HT-29 (cell line): ENCODE measurements around the gene C1QTNF1. TPM values are rescaled to one million over a fixed set of nuclear protein-coding genes. Genes with fewer than 3 reads are reported as not detected.

ENCODE experiments used
- DNase-seq: peaks from one replicate; pipeline ENCODE4 v3.0.0-alpha.2; 2015; ENCODE audit warnings: low spot score
- total RNA-seq: library from RNA; depleted of rRNA; stranded (reverse); fragments of >200 nt; shearing (Covaris generic); gene quantifications from 2 replicates; pipeline ENCODE4 v1.2.3, GENCODE V29; 2014; rRNA removed

Gene C1QTNF1
- total RNA-seq, 1 experiment from 2014 or later: 7.5 TPM

DNA sequence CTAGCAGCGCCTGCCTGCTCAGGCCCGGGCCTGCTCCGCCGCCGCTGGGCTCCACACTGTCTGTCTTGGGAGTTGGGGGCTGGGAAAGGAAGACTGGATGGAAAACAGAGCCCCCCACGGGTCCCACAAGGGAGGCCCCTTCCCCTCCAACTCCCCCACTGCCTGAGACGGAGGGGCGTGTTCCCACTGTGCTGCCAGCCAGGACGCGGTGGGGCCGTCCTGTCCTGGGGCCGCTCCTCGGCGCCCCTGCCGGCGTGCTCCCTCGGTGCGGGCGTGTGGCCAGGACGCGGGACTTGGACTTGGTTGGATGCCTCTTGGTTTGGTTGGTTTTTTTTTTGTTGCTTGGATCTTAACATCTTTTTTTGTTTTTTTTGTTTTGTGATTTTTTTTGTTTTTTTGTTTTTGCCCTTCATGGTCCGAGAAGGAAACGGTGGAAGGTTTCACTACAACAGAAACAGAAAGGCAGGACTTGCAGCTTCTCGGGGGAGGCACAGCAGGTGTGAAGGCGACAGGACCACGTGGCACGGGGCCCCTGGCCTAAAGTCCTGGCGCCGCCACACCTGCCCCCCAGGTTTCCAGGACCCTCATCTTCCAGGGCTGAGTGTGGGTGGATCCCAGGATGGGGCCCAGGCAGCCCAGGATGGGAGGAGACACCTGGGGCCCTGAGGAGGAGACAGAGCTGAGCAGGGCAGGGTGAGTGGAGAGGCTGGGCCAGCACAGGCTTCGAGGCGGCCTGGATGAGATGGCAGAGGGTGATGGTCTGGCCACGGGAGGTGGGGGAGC is 66.7 kb downstream of the C1QTNF1 start:
- no peak for DNase-seq

DNA sequence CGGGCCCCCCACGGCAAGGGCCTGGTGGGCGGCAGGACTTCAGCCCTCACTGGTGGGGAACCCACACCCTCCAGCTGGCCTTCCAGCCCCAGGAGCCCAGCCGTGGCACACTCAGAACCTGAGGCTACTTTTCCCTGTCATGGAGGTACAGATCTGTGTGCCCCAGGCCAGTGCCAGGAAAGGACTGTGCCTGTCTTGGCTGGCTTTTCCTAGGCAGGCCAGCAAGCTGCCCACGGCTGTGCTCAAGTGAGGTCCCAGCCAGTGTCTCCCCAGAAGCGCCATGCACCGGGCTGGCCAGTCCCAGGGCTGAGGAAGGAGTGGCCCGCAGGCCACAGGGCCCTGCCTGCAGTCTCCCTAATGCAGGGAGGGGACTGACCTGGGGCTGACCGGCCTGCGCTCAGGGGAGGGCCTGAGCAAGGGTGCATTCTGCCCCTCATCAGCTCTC is 67.3 kb downstream of the C1QTNF1 start:
- no peak for DNase-seq

DNA sequence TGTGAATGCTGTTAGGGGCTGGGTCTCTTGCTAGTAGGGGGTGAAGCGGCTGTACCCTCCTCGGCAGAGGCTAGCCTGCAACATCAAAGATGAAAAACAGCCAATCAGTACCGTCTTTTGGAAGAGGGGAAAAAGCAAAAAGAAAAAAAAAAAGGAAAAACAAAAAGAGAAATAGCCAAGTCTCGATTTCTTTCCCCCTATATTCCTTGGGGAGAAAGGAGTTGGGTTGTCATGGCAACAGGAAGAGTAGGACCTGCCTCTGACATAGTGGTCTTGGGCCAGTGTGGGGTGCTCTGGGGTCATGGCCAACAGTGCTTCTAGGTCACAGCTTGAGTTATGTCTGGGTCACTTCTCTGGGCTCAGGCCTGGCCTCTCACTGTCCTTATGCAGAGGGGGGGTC is 68.6 kb downstream of the C1QTNF1 start:
- no peak for DNase-seq

DNA sequence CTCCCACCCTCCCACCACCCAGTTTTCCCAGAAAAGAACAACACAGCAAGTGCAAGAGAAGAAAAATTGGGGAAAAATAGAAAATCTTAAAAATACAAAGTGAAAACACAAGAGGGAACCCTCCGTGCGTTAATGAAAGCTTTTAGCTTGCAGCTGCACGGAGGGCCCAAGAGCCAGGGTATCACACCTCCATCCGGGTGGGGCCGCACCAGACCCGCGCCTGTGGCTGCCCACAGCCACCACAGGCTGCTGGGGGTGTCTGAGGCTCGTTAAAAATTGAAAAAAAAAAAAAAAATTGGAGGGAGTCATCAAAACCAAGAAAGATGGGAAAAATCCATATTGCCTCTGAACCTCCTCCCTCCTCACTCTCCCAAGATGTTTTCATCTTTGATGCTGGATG is 69.3 kb downstream of the C1QTNF1 start:
- DNase-seq: no peak

DNA sequence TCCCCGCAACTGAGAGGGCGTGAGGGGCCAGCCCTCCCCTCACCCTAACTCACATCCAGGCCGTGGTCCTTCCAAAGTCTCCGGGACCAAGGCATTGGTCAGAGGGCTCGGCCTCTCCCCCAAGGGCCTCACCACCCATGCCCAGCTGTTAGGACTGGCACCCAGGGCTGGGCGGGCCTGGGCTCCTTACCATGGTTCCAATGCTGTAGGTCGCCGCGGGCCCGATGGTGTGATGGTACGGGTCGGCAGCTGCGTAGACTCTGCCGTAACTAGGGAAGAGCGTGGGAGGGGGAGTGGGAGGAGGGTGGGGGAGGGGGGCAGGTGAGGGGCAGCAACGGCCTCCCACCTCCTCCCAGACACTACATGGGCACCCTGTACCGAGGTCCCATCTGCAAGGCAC is 70.3 kb downstream of the C1QTNF1 start:
- DNase-seq: no peak

DNA sequence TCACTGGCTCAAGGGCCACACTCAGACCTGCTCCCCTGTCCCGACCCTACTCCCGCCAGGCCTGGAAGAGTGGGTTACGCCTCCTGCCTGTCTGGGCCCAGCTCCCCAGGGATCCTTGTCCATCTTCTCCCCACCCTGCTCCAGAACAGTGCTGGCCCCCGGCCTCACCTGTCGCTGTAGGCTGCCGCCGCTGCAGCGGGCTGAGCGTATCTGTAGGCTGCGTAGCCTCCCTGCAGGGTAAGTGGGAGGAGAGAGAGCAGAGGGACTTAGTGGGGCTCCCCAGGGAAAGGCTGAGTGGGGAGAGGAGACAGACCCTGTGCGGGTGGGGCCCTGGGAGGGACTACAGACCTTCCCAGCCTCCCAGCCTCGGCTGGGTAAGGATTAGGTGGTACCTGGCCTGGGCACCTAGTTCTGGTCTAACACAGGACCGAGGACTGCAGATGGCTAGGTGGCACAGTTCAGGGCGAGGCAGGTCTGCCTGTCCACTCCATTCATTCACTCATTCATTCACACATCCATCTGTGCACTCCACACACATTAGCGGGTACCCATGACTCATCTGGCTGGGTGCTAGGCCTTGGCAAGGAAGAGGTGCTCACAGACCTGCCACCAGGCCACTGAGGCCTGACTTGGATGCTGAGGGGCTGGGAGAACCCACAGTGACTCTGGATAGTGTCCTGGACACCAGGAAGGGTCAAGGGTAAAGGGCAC is 71.5 kb downstream of the C1QTNF1 start:
- no peak for DNase-seq

DNA sequence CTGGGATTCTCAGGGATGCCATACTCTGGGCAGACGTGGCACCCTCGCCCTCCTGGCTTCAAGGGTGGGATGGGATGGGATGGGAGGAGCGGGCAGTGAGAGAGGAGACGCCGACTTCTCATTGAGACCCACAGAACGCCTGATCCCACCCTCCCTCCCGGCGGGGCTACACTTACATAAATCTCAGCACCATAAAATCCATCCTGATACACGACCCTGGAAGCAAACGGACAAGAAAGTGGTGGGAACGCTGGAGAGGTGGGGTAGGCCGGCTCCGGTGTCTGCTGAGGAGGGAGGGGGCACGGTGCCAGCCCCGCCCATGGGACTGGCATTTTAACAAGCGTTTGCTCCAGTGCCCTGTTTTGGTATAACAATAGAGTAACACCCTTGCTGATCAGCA is 72.5 kb downstream of the C1QTNF1 start:
- DNase-seq: no peak

DNA sequence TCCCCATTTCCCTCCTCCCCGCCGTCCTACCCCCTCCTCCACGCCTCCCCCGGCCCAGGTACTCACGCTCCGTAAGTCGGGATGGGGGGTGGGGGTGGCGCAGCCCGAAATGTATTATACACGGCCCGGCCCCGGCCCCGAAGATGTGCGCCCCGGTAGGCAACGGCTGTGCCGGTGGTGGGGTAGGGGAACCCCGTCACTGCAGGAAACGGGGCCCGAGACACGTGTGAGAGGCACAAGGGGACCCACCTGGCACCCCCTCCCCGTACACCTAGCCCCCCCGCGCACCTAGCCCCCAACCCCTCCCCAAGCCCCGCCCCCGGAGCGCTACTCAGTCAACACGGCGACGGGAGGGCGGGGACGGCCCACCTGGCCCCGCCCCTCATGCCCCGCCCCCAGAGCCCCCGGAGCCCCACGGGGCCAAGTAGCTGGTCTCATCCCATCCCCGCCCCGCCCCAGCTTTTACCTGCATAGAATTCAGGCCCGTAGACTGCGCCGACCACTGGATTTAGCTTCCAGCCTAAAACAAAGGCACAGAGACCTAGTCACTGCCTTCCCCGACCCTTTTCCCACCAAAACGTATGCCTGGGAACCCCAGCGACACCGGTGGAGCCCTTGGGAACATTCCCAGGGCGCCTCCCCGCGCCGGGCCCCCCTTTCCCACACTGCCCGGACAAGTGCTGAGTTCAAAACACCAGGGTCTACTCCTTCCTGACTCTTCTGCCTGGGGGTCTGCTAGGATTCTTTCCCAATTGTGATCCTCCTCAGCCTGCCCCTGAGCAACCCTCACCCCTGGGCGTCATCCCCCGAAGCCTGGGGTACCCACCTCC is 73.5 kb downstream of the C1QTNF1 start:
- no peak for DNase-seq

DNA sequence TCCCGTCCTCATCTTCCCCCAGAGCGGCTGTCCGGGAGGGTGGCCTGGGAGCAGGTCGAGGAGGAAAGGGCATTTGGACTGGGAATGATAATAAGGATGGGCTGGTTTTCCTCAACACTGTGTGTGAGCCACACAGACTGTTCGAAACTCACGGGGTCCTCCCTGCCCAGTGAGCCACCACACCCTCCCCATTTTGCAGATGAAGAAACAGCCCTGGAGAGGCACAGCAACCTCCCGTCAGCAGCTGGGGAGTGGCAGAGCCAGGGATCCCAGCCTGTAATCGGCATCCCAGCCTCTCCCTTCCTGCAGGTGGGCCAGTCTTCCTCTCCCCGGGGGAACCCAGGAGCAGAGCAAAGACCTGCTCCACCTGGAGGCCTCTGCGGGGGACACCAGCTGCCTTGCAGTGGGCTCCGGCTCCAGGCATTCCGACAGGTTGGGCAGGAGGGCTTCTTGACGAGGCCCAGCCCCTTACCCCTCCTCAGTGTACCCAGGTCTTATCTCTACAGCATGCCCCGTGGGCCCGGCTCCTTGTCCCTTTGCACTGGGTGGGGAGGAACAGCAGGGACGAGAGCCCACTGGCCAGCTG is 74.4 kb downstream of the C1QTNF1 start:
- no peak for DNase-seq

Other genes with a start within 250 kb of the C1QTNF1 start
- gene CYTH1, start 241.9 kb upstream of the C1QTNF1 start, total RNA-seq: 14.1 and 14.4 TPM in 2 replicates
- 36.8 and 42.2 TPM in 2 replicates for gene USP36, start 183.4 kb upstream of the C1QTNF1 start, total RNA-seq
- gene CEP295NL, start 121.0 kb upstream of the C1QTNF1 start, total RNA-seq: 0.05 and 2.1 TPM in 2 replicates
- 10.5 and 12.6 TPM in 2 replicates for gene TIMP2, start 98.8 kb upstream of the C1QTNF1 start, total RNA-seq
- 1,319 and 1,392 TPM in 2 replicates for gene LGALS3BP, start 44.2 kb upstream of the C1QTNF1 start, total RNA-seq
- 89.2 and 96.4 TPM in 2 replicates for gene CANT1, start 14.4 kb upstream of the C1QTNF1 start, total RNA-seq
- 22.5 and 26.7 TPM in 2 replicates for gene ENGASE, start 50.7 kb downstream of the C1QTNF1 start, total RNA-seq